DND-41 (cell line): ENCODE measurements around the gene JAM2.

Experiments
- ATAC-seq: fragments of 200-7000 bp; cut with Tn5 transposase; 3 replicates; pipeline ENCODE4 v1.9.1; 2021; ENCODE audit warnings: low read depth; ENCODE audit not compliant: insufficient read depth
- DNase-seq: peaks from one replicate; pipeline ENCODE4 v3.0.0-alpha.2; 2020
- H2AFZ ChIP-seq: 2 replicates; pipeline ENCODE4 v1.6.0; 2012; ENCODE audit warnings: low read depth, low read length
- H3K27ac ChIP-seq: 2 replicates; pipeline ENCODE4 v1.5.1; 2012; ENCODE audit warnings: low read length, inconsistent platforms
- H3K27me3 ChIP-seq: fragments of 200-600 bp; sonication (generic); 2 replicates; pipeline ENCODE4 v1.6.0; 2012; ENCODE audit warnings: low read length, mild to moderate bottlenecking, inconsistent platforms; ENCODE audit not compliant: insufficient read depth, poor library complexity
- H3K36me3 ChIP-seq: 2 replicates; pipeline ENCODE4 v1.5.1; 2012; ENCODE audit warnings: low read length, inconsistent platforms; ENCODE audit not compliant: insufficient read depth
- H3K4me1 ChIP-seq: 2 replicates; pipeline ENCODE4 v1.5.1; 2012; ENCODE audit warnings: mild to moderate bottlenecking, low read length; ENCODE audit not compliant: insufficient read depth
- H3K4me2 ChIP-seq: 2 replicates; pipeline ENCODE4 v1.6.0; 2012; ENCODE audit warnings: mild to moderate bottlenecking, moderate library complexity, low read length, inconsistent platforms; ENCODE audit not compliant: insufficient read depth
- H3K4me3 ChIP-seq, 2 experiments: fragments of 200-600 bp in 1 of 2; shearing (Covaris generic) in 1 of 2; 2 replicates each; pipeline ENCODE4 v1.5.1; 2012 to 2016; ENCODE audit warnings: inconsistent platforms in 2 of 2, low read length in 2 of 2, mild to moderate bottlenecking in 2 of 2, low read depth in 1 of 2, moderate library complexity in 1 of 2
- H3K79me2 ChIP-seq: 2 replicates; pipeline ENCODE4 v1.6.0; 2012; ENCODE audit warnings: low read length, inconsistent platforms; ENCODE audit not compliant: insufficient read depth
- H3K9ac ChIP-seq: 2 replicates; pipeline ENCODE4 v1.6.0; 2012; ENCODE audit warnings: low read depth, mild to moderate bottlenecking, inconsistent platforms, low read length, moderate library complexity
- H3K9me3 ChIP-seq: 2 replicates; pipeline ENCODE4 v1.5.1; 2012; ENCODE audit warnings: low read length, moderate library complexity, mild to moderate bottlenecking, inconsistent platforms; ENCODE audit not compliant: insufficient read depth, severe bottlenecking
- H4K20me1 ChIP-seq: 2 replicates; pipeline ENCODE4 v1.6.0; 2012; ENCODE audit warnings: low read length; ENCODE audit not compliant: insufficient read depth
- CTCF ChIP-seq: IDR thresholded peaks from 2 replicates; pipeline ENCODE4 v1.5.1; 2012; ENCODE audit warnings: borderline replicate concordance, low read length, moderate library complexity, mild to moderate bottlenecking; ENCODE audit not compliant: poor library complexity, severe bottlenecking; ENCODE audit errors: extremely low read depth
- EZH2 ChIP-seq: IDR thresholded peaks from 3 replicates; pipeline ENCODE4 v1.6.1; 2012; ENCODE audit warnings: borderline replicate concordance, low read depth, mild to moderate bottlenecking, moderate library complexity, low read length, inconsistent platforms; ENCODE audit not compliant: severe bottlenecking

The JAM2 gene

DNA sequence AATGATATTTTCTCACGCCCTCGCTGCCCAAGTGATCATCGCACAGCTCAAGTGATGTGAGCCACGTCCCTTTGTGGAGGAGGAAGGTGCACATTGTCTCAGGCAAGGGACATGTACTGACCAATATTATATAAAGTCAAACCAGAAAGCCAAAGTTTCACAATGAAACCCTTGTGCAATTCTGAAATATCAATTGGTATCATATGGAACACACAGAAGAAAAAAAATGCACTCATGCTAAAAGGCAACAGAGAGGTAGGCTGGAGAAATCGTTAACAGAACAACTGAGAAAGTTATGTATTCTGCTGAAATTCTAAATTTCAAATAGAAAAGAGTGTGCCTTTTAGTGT is 1.9 kb downstream of the JAM2 start:
- Histone ChIP-seq H3K36me3 (no peaks in the 10 kb centered on the region), H3K4me3 (no peak overlapping the region), H3K9me3 (no peaks in the 10 kb centered on the region), H4K20me1 (no peaks in the 10 kb centered on the region), H3K4me2 (no peak overlapping the region), H2AFZ (no peak overlapping the region), H3K4me1 (no peaks in the 10 kb centered on the region), H3K9ac (no peak overlapping the region), H3K27me3 (no peaks in the 10 kb centered on the region), H3K79me2 (no peaks in the 10 kb centered on the region), H3K27ac (no peak overlapping the region)
- no peak for ATAC-seq
- DNase-seq, result no peak
- no peak for TF ChIP-seq EZH2
- no peak for TF ChIP-seq CTCF

DNA sequence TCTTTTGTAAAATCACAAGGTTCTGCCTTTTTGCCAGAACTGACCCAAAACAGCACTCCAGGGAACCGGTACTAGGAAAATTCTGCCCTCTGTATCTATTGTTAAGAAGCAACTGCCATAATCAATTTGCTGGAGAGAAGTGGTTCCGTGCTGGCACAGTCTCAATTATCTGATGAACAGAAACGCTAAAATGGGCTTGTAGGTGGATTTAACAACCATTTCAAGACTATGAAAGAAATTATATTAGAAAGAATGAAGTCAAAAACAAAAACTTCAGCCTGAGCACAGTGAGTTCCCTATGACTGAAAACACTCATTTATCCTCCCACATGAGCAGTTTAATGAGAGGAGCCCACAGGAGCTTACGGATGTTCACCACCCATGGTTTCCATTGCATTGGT is 4.4 kb downstream of the JAM2 start:
- Histone ChIP-seq H3K4me2 (no peak overlapping the region), H3K27ac (no peak overlapping the region), H4K20me1 (no peaks in the 10 kb centered on the region), H3K4me3 (no peak overlapping the region), H3K27me3 (no peaks in the 10 kb centered on the region), H2AFZ (no peak overlapping the region), H3K79me2 (no peaks in the 10 kb centered on the region), H3K9me3 (no peaks in the 10 kb centered on the region), H3K36me3 (no peaks in the 10 kb centered on the region), H3K9ac (no peak overlapping the region), H3K4me1 (no peaks in the 10 kb centered on the region)
- ATAC-seq (no peak), DNase-seq (no peak)
- TF ChIP-seq EZH2 (no peak), CTCF (no peak)

GRCh38 chr21:25646474-25646873 is 7.4 kb downstream of the JAM2 start:
- ATAC-seq, result no peak
- Histone ChIP-seq H3K79me2 (no peaks in the 10 kb centered on the region), H3K4me3 (no peak overlapping the region), H3K27ac (no peak overlapping the region), H3K4me2 (no peak overlapping the region), H2AFZ (no peak overlapping the region), H3K27me3 (no peaks in the 10 kb centered on the region), H3K9ac (no peak overlapping the region), H3K9me3 (no peaks in the 10 kb centered on the region), H4K20me1 (no peaks in the 10 kb centered on the region), H3K4me1 (no peaks in the 10 kb centered on the region), H3K36me3 (no peaks in the 10 kb centered on the region)
- DNase-seq, result no peak
- TF ChIP-seq CTCF (no peak), EZH2 (no peak)

DNA sequence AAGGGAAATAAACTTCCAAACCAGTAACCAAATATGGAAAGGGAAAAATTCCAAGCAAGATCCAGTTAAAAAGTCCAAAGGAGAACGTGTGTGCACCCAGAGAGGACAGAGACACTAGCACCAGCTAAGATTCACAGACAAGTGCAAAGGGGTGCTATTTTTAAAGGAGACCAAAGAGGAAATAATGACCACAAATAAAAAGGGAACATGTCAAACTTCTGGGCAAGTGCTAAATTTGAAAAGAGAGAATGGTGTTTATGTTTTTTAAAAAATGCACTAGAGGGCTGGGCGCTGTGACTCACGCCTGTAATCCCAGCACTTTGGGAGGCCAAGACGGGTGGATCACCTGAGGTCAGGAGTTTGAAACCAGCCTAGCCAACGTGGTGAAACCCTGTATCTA is 8.6 kb downstream of the JAM2 start:
- Histone ChIP-seq H4K20me1 (no peaks in the 10 kb centered on the region), H3K4me1 (no peaks in the 10 kb centered on the region), H3K79me2 (no peaks in the 10 kb centered on the region), H2AFZ (no peak overlapping the region), H3K9me3 (no peaks in the 10 kb centered on the region), H3K27me3 (no peaks in the 10 kb centered on the region), H3K4me3 (no peak overlapping the region), H3K36me3 (no peaks in the 10 kb centered on the region), H3K4me2 (no peak overlapping the region), H3K9ac (no peak overlapping the region), H3K27ac (no peak overlapping the region)
- DNase-seq, result no peak
- TF ChIP-seq EZH2 (no peak), CTCF (no peak)
- ATAC-seq, result no peak
